Activated T-helper 1 cell treated with anti-CD3 and anti-CD28 coated beads, Interleukin-2, amount 50 U/mL, for 16 hours (primary cell): Measurements from ENCODE around the gene SGPL1.
A peak's percentile ranks its signal among the peaks of the same experiment; 100 is the strongest.

Experiments
- DNase-seq, 2 donors: peaks; one replicate each; pipeline ENCODE4 v3.0.0-alpha.2; 2020; ENCODE audit warnings: low read depth in 1 of 2, low spot score in 1 of 2

The SGPL1 gene

GRCh38 chr10:70809726-70810125 lies 6.0 kb upstream of the SGPL1 start:
- no peak for DNase-seq

DNA sequence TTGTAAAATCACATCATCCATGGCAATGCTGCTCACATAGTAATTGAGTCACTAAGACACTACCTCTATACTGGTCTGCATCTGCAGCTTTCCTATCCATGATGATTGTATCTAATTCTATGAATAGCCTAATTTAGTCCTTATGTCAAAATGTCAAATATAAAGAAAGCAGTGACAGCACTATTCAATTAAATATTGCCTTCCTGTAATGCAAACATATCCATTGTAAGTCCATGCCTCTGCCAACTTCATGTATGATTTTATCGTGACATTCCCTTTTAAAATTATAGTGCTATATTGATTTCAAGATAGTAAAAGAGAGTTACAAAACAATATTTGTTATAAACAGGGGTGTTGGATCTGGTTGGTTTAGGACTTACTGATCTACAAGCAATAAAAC lies 4.8 kb upstream of the SGPL1 start:
- no peak for DNase-seq

- DNase-seq: no peak
These were observed 3.9 kb upstream of the SGPL1 start for GRCh38 chr10:70811881-70812280.

DNA sequence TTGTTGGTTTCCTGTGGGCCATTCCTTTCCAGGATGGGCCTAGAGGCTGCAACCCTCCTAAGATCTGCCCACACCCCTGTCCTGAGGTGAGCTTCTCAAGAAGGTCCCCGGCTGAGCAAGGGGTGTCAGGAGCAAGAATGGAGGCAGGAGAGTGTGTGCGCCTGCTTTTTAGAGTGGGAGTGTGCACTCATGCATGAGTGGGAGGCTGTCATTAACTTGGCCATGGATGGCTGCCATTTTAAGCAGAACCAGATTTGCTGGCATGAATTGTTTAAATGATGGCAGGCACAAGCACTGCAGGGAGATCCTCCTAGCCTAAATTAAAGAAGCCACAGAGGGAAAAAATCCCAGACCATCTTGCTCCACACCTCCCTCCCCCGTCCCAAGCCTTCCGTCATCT lies 2.9 kb upstream of the SGPL1 start:
- DNase-seq: no peak

- DNase-seq: no peak
These were observed 1.6 kb upstream of the SGPL1 start for GRCh38 chr10:70814126-70814525.

- peak; percentile 7 to 34 for DNase-seq
These were observed 609 bp downstream of the SGPL1 start for GRCh38 chr10:70816220-70816894.

DNA sequence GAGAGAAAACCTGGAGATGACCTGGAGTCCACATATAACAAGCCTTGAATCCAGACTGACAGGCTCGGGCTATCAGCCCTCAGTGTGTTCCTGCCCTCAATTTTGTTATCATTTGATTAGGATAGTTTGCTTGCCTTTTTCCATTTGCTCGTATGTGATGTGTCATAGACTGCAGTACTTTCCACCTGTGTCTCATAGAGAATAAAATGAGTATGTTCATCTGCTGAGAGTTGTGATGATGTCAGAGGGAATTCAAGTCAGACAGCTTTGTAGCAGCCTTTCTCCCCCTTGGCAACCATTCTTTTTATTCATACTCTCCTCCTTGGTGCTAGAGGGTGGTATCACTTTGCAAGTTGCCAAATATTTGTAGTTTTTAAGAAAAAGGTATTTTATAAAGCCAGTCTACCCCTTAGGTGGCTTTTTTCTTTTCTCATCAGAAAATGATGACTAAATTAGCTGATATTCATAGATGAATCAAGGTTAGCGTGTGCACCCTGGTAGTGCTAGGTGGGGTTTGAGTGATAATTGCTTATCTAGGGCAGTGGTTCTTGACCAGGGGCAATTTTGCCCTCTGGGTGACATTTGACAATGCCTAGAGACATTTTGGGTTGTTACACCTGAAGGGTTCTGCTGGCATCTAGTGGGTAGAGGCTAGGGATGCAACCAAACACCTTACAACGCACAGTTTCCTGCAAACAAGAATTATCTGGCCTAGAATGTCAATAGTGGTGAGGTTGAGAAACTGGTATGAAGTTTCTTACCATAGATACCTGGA lies 5.4 kb downstream of the SGPL1 start:
- DNase-seq: no peak

DNA sequence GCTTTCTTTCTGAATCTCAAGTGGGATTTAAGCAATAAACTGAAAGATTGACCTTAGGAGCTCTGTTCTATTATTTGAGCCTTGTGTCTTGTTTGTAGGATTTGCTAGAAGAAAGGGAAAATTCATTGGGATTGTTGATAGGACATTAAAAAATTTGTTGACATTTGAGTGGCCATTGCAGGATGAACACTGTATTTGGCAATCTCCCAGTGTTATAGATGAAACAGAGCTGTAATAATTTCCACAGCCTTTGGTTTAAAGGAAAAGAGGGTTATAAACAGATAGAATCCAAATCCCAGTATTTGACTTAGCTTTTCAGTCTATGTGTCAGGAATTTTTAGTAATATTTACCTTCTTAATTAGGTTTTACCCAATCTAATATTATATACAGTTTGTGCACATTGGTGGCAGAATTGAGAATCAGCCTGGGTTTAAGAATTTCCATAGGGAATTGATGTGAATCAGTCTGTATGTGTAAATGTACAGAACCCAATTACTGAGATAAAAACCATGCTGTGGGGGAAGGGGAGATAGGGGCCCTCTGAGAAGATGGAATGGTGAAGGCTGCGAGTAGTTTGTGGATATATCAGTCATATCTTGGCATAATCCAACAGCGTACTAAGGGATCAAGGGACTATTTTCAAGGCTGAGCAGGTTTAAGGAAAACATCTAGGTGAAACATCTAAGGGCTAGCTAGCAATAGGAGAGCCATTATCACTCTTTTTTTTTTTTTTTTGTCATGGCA lies 6.5 kb downstream of the SGPL1 start:
- DNase-seq: no peak

DNA sequence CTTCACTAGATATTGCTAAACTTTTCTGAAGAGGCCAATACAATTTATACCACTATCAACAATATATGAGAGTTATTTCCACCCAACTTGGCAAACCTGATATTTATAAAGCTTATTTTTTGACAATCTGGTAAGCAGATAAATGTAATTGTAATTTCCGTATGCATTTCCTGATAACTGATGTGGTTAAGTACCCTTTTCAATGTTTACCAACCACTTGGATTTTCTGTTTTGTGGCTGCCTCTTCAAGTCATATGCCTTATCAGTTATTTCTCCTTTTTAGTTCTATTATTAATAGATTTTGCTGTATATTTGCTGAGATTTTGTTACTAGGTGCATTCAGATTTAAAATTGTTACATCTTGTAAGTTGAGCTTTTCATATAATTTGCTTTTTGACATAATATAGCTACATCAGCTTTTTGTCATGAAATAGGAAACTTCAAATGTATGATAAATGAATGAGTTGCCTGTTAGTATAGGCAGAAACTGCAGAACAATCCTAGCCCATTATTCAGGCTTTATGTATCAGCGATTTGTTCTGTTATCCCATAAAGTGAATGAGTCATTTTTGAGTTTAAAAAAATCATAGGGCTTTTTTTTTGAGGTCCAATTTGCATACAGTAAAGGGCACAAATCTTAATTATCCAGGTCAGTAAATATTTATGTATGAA lies 11.5 kb downstream of the SGPL1 start:
- DNase-seq: no peak

DNA sequence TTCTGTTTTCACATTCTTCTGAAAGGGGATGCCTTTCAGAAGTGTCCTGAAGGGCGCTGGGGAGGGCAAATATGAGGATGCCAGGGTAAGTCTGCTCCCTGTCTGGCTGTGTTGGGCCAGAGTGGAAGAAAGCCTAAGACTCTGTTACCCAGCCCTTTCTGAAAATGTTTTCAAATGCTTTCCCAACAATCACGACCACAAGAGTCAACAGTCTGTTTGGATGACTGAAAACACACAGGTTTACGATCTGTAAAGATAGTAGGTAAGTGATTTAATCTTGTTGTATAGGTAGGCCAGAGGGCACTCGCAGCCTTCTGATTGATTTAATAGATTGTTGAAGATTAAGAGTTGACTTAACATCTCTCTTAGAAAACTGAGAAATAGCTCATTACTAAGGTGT lies 13.2 kb downstream of the SGPL1 start:
- DNase-seq: no peak

GRCh38 chr10:70829543-70829942 lies 13.8 kb downstream of the SGPL1 start:
- DNase-seq: no peak

DNA sequence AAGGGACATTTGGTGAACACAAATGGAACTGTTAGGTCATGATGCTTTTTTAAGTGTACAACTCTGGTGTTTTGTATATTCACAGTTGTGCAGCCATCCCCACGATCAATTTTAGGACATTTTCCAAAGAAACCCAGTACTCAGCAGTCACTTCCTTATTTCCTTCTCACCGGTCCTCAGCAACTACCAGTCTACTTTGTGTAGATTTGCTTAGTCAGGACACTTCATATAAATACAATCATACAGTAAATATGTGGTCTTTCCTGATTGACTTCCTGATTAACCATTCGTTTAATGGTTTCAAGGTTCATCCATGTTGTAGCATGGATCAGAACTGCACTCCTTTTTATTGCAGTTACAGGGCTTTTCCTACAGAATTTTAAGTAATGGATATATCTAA lies 14.4 kb downstream of the SGPL1 start:
- no peak for DNase-seq

DNA sequence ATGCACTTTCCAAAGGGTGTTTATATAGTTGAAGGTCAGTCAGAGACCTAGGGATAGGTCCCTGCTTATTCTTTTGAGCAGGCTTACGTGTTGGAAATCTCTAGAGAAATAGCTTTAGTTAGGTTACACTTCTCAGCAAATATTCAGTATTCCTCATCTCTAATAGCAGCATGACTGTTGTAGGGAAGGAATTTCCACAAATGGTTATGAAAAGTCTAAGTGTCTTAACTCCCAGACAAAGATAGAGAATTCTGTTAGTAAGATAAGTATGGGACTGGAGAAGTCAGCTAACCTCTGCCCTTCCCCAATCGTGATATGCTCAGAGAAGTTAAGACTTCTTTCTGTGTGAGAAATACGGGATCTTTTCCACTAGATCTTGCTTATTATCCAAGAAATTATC lies 16.5 kb downstream of the SGPL1 start:
- DNase-seq: no peak

GRCh38 chr10:70832852-70833528 lies 17.2 kb downstream of the SGPL1 start:
- no peak for DNase-seq

GRCh38 chr10:70833601-70834000 lies 17.9 kb downstream of the SGPL1 start:
- DNase-seq: no peak

- DNase-seq: no peak
These were observed 18.3 kb downstream of the SGPL1 start for GRCh38 chr10:70834021-70834420.

DNA sequence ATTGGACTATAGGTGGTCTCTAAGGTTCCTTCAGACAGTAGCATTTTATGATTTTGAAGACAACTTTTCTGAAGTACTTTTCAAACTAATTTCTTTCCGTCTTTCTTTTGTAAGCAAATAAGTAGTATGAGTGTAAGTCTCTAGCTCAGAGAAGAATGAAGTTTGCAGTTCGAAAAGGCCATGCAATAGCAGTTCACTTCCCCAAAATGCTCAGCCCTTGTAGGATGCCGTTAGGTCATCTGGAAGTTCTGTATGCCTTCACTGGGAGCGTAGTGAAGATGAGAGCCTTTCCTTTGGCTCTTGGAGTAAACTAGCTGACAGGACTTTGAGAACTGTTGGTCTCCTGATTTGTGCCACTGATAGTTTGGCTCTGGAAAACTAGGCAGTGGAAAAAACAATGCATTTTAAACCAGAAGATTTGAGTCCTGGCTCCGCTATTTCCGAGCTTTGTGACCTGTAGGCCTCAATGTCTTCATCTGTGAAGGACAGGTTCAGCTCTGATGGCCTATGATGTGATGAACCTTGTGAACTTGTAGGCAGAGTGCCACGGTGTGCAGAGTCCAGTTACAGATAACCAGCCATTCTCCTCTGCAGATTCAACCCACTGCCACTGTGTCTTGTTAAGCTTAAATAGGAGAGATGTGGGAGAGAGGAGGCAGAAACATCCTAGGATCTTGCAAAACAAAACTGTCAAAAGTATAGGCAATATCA lies 18.8 kb downstream of the SGPL1 start:
- DNase-seq: no peak

GRCh38 chr10:70836319-70836718 lies 20.6 kb downstream of the SGPL1 start:
- no peak for DNase-seq

DNA sequence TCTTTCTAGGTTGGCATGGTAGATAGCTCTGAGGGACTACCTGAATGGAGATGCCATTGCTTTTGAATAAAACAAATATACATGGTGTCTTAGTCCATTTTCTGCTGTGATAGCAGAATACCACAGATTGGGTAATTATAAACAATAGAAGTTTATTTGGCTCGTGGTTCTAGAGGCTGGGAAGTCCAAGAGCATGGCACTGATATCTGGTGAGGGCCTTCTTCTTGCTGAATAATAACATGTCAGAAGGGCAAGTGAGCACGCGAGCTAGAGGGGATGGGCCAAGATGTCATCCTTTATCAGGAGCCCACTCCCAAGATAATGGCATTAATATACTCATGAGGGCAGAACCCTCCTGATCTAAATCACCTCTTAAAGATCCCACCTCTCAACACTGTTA lies 21.9 kb downstream of the SGPL1 start:
- no peak for DNase-seq

GRCh38 chr10:70838270-70838805 lies 22.6 kb downstream of the SGPL1 start:
- DNase-seq: no peak
